ENCODE results near the gene SYNE1. TPM values are rescaled to one million over a fixed set of nuclear protein-coding genes. Genes with fewer than 3 reads are reported as not detected.

The SYNE1 gene
- total RNA-seq, 4 donors from 2014 or later, result 7.4 to 66.4 (median 20.7) TPM

DNA sequence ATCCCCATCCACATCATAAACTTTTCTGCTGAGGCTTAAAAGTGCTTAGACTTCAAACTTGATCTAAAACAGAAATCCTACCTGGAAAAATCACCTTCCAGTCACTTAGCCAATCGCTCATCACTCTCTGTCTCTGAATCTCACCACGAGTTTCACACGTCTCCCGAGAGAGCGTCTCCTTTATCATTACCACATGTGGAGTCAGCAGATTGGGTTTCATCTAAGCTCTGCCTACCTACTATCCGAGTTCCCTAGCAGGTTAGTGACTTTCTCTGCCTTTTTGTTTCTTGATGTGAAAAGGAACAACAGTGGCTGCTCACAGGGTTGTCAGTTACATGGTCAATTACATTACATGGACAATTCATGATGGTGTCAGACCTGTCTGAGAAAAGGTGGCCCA is 543.5 kb downstream of the SYNE1 start:
- no peak overlapping the region for H3K27ac ChIP-seq
- 77 to 79% methylated on average over 6 of the region's 6 CpGs for WGBS, 2 donors
- H3K4me1 ChIP-seq, result peaks cover 0 to 25% (median 6%) of the 10 kb centered on the region in 3 donors
- H3K27me3 ChIP-seq, result no peaks in the 10 kb centered on the region
- H3K36me3 ChIP-seq, result no peaks in the 10 kb centered on the region
- intact Hi-C loops (cut with DNase I), result no loop called here
- H3K4me3 ChIP-seq, result no peak overlapping the region
- no peak for DNase-seq
- TF ChIP-seq CTCF (IDR thresholded peaks at IDR 0.05) (no peak), POLR2A (IDR thresholded peaks at IDR 0.05) (no peak)
- H3K9me3 ChIP-seq, result no peaks in the 10 kb centered on the region

DNA sequence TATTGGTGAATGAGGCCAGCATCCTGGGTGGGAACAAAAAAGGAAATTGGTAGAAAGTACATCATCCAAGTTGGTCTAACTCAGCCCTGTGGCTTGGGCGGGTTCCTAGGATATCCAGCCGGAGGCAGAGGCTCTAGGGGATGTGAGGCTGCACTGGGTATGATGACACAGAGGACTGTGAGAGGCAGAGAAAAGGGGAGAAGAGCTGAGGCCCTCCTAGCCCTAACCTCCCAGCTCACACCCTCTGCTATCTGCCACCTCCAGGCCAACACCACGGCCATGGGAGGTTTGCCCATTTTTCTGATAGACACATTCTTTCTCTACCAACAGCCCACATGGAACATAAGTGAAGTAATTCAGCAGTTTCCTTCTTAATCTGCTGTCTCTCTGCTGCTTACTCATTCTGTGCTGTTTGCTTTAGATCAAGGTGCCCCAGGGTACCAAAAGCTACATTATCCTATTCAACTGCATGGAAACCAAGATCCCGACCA is 545.3 kb downstream of the SYNE1 start:
- no peak for DNase-seq
- no peak for TF ChIP-seq POLR2A (IDR thresholded peaks at IDR 0.05)
- 28 to 46% methylated on average over 4 of the region's 4 CpGs for WGBS, 2 donors

GRCh38 chr6:152091201-152091600 is 546.0 kb downstream of the SYNE1 start:
- Histone ChIP-seq H3K4me3 (no peak overlapping the region), H3K27ac (no peak overlapping the region), H3K27me3 (no peaks in the 10 kb centered on the region), H3K4me1 (peaks cover 0 to 22% (median 3%) of the 10 kb centered on the region in 3 donors), H3K9me3 (no peaks in the 10 kb centered on the region), H3K36me3 (no peaks in the 10 kb centered on the region)
- intact Hi-C loops (cut with DNase I), result no loop called here
- TF ChIP-seq CTCF (IDR thresholded peaks at IDR 0.05), result no peak
- no peak for TF ChIP-seq POLR2A (IDR thresholded peaks at IDR 0.05)
- DNase-seq, result no peak
- 69 to 85% methylated on average over 1 to 2 of the region's 2 CpGs for whole genome bisulfite sequencing, 2 donors

More for the DNA sequence above, 545.3 kb downstream of the SYNE1 start:
- Histone ChIP-seq H3K4me3 (no peak overlapping the region), H3K9me3 (no peaks in the 10 kb centered on the region), H3K4me1 (peaks cover 0 to 22% (median 3%) of the 10 kb centered on the region in 3 donors), H3K27ac (no peak overlapping the region), H3K27me3 (no peaks in the 10 kb centered on the region), H3K36me3 (no peaks in the 10 kb centered on the region)
- intact Hi-C loops (cut with DNase I), result no loop called here

- 74 to 78% methylated on average over 7 of the region's 7 CpGs for WGBS, 2 donors
- H3K27ac ChIP-seq, result no peak overlapping the region
- TF ChIP-seq POLR2A (IDR thresholded peaks at IDR 0.05) (no peak), CTCF (IDR thresholded peaks at IDR 0.05) (no peak)
Observed at GRCh38 chr6:152089992-152090391, 547.2 kb downstream of the SYNE1 start.

DNA sequence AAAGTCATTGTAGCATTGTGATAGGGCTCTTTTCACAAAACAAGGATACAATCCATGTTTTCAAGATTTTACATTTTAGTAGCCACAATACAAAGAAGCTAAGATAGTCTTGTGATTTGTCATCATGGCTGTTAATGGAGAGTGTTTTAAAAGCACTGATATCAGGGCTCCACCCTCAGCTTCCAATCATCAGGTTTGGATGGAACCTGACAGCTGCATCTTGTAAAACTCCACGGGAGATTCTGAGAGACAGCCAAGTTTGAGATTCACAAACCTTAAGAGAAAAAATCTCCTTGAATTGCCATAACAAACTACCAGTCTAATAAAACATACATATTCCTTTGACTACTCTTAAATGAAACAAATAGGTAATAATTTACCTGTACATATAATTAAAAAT is 549.5 kb downstream of the SYNE1 start:
- TF ChIP-seq CTCF (IDR thresholded peaks at IDR 0.05), result no peak
- no peak for TF ChIP-seq POLR2A (IDR thresholded peaks at IDR 0.05)
- Histone ChIP-seq H3K27ac (no peak overlapping the region), H3K27me3 (no peaks in the 10 kb centered on the region), H3K4me1 (peaks cover 0 to 14% (median 0%) of the 10 kb centered on the region in 3 donors), H3K36me3 (no peaks in the 10 kb centered on the region), H3K4me3 (no peak overlapping the region), H3K9me3 (no peaks in the 10 kb centered on the region)
- 36 to 44% methylated on average over 1 of the region's 1 CpG for WGBS, 2 donors
- intact Hi-C loops (cut with DNase I), result no loop called here
- no peak for DNase-seq

More at GRCh38 chr6:152089992-152090391, 547.2 kb downstream of the SYNE1 start:
- no peaks in the 10 kb centered on the region for H3K9me3 ChIP-seq
- H3K4me1 ChIP-seq, result peaks cover 0 to 22% (median 3%) of the 10 kb centered on the region in 3 donors
- DNase-seq, result no peak
- H3K36me3 ChIP-seq, result no peaks in the 10 kb centered on the region
- intact Hi-C loops (cut with DNase I), result no loop called here
- no peaks in the 10 kb centered on the region for H3K27me3 ChIP-seq
- no peak overlapping the region for H3K4me3 ChIP-seq

GRCh38 chr6:152087096-152087495 is 550.1 kb downstream of the SYNE1 start:
- H3K4me3 ChIP-seq, result no peak overlapping the region
- intact Hi-C loops (cut with DNase I), result no loop called here
- WGBS, 2 donors, result 48 to 52% methylated on average over 2 of the region's 2 CpGs
- H3K4me1 ChIP-seq, result peaks cover 0 to 13% (median 0%) of the 10 kb centered on the region in 3 donors
- H3K27ac ChIP-seq, result no peak overlapping the region
- no peaks in the 10 kb centered on the region for H3K36me3 ChIP-seq
- no peak for DNase-seq
- H3K9me3 ChIP-seq, result no peaks in the 10 kb centered on the region
- no peak for TF ChIP-seq CTCF (IDR thresholded peaks at IDR 0.05)
- no peak for TF ChIP-seq POLR2A (IDR thresholded peaks at IDR 0.05)
- H3K27me3 ChIP-seq, result no peaks in the 10 kb centered on the region
